ENCODE measurements around the gene SYNJ2.

The SYNJ2 gene

DNA sequence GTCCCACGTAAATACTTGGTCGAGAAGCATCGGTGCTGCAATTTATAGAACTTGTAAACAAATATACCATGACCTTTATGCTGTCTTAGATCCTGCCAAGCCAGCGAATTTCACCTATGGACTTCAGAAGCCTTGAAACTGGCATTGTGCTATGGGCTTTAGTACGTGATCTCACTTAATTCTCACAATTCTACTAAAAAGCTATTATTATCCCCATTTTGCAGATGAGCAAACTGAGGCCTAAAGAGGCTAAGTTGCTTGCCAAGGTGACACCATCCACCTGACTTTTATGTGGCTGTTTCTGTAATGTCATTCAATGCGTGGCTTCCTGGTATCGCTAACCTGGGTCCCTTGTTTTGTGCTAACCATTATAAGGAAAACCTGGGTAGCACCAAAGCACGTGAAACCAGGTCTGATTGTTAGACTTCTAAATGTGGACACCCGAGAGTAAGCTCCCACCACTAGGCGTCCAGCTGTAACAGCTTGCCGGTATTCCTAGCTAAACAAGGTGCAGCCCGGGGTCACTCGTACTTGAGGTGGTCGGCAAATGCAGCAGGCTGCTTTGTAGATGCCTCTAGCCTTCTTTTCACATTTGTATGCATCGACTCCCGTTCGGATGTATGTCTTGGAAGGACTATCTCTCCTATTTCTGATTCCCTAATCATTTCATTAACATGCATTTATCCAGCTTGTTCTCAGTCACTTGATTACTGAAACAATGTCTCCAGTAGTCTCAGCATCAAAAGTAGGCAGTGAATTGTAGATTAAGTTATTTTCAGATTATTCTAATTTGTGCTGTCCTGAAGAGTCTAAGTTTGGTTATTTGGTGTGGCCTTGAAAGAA is 1.1 kb downstream of the SYNJ2 start:
- peak; percentile 28 for DNase-seq

DNA sequence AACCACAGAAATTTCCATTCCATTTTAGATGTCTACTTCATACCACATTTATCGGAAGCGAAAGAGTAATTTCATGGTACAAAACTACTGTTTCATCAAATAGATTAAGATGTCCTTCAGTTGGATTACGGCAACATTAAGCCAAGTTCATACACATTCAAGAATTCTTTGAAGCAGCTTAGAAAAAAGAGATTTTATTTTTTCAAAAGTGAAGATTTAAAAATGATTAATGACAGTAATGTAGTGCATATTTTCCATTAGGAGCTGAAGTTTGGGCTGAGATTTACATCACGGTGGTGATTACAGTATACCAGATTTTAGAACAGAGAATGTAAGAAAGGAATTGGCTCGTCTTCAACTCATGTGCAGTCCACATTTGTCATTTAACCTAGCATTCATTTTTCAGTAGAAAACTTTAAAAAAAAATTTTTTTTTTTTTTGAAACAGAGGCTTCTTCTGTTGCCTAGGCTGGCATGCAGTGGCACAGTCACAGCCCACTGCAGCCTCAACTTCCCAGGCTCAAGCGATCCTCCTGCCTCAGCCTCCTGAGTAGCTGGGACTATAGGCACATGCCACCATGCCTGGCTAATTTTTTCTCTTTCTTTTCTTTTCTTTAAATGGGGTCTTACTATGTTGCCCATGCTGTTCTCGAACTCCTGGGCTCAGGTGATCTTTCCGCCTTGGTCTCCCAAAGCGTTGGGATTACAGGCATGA is 1.9 kb downstream of the SYNJ2 start:
- DNase-seq = no peak

DNA sequence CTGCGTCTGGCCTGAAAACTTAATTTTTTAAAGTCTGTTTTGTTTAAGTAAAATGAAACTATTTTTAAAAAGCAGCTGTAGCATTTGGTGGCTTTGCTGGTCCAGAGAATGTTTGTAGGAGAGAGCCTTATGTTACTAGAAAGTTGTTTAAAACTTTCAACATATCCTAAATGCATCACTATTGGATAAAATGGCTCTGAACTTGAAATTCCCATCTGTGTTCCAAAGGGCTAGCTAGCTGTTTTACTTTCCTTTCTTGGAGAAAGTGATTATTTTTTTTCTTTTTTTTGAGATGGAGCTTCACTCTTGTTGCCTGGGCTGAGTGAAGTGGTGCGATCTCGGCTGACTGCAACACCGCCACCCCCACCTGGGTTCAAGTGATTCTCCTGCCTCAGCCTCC is 2.5 kb downstream of the SYNJ2 start:
- DNase-seq = no peak

DNA sequence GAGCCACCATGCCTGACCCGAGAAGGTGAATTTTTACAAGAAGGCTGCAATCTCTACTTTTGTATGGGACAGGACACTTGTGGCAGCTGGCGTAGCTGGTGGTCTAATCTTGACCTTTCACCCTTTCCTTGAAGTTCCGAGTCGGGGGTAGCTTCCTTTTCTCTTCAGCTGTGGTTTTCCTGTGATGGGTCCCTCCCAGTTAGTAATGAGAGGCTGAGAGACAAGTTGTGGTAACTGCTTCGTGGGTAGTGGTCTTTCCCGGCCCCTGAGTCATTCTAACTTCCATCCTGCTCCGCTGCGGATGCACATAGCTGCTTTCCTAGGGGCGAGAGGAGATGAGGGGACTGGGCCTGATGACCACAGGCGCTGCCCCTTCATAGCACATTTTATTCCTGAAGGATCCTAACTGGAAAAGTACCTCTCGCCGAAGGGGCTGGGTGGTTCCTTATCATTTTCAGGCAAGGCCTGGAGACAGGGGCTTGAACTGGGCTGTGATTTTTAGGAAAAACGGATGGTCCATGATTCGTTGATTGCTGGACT is 3.1 kb downstream of the SYNJ2 start:
- no peak for DNase-seq

DNA sequence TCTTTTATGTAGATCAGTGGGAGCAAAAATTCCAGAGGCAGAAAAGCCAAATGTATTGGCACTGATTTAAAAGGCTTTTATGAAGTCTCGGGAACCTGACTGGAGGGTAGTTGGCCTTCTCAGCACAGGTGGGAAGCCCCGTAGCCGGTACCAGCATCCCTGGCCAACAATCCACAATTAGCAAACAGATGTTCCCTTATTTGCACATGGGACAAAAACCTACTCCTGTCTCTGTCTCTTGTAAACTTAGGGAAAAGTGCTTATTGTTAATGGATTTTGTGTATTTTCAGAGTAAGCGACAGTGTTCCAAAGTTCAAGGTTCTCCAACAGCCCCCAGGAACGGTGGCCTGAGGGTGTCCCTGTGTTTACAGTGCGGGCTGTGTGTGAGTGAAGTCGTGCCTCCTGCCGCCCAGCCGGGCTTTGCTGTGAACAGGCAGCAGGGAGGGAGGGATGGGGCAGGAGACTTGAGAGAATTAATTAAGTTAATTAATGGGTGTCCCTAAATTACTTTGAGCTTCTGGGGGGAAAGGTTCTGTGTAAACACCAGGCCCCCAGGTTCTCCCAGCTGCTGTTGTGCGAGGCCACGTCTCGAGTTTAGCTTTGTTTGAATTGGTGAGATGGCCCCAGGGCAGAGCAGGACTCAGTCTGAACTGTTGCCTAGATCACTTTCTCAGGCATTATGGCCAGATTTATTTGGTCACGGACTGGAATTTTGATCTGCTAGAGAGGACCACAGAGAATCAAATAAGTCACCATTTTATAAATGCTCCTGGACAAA is 3.9 kb downstream of the SYNJ2 start:
- peak; percentile 67 for DNase-seq

DNA sequence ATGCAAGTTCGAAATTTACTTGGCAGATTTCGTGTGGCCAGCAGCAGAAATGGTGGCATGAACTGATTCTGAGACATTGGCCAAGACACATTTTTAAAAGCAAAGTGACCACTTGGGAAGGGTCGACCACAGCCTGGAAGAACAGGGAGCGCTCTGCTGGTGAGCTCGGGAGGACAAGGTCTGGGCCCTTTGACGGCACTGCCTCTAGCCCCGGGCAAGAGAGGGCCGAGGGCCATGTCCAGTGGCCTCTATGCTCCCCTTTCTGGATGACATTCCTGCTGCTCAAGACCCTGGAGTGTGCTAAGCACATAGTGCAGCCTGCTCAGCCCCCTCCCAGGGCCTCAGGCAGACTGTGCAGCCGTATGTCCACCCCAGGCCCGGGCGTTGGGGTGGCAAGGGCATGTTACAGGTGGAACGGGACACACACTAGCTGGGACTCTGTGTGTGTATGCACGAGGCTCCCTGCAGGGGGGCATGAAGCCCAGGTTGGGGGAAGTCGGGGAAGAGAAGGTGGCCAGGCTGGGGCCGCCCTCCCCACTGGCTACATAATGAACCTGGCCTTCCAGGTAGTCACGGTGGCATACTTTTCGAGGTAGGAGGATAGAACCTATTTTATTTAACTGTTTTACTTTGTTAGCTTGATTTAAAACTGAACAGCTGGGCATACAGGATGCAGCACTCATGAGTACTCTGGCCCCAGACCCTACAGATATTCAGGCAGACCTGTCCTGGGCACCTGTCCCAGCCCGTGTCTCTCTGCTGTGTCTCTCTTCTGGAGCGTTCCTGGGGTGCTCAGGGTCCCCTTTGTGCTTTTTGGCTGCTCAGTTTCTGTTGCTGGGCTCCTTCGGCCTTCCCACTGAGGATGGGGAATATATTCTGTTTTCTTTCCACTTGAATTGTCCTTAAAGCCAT is 6.4 kb downstream of the SYNJ2 start:
- DNase-seq = no peak

DNA sequence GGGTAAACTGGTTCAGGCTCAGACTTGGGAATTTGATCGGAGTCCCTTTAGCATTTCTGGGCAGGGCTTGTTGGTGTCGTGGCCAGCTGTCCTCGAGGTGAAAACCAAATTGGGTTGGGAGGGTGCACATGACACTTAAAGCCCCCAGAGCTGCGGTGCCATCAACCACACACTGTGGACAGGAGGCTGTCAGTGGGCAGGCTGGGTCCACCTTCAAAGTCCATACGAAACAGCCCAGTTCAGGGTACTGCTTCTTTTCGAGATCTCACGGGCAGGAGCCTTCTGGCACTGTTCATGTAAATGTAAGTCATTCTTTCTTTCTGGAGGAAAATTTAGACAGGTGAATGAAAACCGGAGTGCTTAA is 7.0 kb downstream of the SYNJ2 start:
- no peak for DNase-seq

DNA sequence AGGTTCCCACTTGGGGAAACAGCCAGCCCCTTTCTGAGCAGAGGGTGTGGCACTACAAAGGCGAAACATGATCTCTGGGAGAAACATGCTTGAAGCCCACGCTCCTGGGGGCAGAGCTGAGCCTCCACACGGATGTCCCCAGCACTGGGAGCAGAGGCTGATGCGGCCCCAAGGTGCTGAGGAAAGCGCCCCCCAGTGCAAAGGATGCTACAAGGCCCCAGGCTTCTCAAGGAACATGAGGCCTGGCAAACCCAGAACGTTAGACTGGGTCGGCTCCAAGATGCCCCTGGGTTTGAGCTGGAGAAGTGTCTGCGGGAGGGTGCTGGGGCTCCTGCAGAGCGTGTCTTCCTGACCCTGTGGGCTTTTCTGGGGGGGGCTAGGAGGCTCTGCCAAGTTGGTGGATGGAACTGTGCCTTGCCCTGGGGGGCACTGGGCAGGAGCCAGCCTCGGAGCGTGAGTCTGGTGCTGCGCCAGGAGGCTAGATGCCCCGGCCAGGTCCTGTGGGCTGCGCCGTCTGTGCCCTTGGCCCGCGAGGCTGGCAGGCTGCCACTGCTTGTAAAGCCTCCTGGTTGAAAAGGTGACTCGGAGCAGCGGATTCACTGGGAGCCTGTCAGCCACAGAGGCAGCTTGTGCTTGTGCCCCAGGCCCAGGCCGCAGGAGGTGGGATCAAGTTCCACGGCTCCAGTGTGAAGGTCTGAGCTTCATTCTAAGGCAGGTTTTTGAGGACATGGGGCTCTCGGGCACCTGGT is 8.1 kb downstream of the SYNJ2 start:
- peak; percentile 19 for DNase-seq

DNA sequence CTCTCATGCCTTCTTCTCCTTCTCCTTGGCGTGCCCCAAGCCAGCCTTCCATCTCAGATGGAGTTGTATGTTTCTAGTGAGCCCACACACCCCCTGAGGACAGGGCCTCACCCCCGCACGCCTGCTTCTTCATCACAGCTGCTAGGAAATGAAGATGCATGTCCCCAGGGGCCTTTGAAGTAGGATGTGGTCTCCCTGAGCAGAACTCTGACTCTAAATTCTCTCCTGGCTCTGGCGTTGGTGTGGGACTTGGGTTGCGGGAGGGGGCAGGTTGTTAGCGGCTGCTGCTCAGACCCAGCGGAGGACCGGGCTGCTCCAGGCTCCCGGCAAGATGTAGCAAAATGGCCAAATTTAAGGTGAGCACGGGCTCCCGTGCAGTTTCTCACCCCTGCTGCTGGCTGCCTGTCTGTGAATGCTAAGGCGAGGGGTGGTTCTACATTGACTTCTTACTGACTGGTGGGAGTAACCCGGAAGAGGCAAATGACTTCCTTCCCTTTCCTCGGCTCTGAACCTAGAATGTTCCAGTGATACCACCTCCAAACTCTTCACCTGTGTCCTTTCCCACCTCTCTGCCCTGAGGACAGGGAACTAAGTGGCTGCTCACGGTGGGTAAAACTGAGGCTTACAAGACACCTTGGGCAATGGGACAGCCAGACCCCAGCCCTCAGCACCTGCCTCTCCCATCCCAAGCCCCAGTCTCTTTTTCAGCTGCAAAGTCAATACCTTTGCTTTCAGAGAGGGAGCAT is 8.8 kb downstream of the SYNJ2 start:
- no peak for DNase-seq

DNA sequence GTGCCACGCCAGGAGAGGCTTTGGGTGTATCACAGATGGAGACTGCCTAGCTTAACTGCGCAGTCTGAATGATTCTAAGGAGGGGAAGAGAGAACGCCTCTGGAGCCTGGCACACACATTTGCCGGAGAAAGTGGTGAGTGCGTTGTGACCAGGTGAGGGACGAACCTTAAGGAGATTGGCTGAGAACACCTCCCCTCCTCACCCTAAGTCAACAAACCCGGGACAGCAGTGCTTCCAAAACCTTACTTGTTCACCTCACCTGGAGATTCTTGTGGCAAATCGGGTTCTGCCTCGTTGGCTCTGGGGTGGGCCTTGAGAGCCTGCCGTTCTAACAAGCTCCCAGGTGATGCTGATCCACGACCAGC is 9.4 kb downstream of the SYNJ2 start:
- DNase-seq = no peak

DNA sequence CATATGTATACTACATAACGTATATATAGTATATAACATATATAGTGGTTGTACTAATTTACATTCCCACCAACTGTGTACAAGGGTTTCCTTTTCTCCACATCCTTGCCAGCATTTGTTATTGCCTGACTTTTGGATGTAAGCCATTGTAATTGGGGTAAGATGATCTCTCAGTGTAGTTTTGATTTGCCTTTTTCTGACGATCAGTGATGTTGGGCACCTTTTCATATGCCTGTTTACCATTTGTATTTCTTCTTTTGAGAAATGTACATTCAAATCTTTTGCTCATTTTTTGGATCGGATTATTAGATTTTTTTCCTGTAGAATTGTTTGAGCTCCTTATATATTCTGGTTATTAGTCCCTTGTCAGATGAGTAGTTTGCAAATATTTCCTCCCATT is 11.4 kb downstream of the SYNJ2 start:
- DNase-seq = no peak

DNA sequence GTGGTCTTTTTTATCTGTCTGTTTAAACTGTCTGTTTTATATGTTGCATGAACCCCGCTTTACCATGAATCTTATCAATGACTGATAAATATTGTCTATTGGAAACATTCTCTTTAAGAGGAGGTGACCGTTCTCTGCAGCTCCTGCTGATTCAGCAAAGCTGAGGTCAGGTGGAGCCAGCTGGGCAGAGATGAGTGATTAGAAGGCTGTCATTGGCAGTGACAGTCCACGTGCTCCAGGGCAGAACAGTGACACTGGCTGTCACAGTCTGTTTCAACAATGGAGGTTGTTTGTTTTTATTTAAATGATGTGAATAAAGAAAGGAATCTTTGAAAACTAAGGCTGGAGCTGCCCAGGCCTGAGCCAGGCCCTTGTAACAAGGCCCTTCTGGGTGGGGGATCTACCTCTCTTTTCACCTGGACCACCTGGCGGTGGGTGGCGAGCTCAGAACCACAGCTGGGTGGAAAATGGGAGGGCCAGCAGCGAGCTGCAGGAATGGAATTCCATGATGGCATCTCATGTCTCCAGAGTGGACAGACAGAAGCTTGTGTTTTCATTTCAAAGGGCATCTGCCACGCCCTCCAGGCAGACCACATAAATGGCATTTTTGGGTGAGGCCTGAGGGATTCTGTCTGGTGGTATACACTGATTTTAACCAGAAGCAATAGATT is 12.6 kb downstream of the SYNJ2 start:
- DNase-seq = no peak

DNA sequence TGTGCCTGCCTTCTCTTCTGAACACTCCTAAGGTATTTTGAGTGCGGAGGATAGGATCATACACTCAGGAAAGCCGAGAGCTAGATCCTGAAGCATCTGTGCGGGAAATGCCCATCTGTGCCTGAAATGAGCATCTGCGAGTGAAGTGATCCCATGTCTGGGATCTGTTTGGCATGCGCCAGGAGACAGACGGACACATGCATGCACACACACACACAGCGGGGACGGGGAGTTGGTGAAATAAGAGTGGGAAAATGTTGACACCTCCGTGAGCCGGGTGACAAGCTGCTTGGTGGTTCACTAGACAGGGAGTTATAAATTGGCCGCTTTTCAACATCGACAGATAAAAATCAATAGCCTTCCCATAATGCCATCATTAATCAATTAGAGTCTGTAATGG is 13.8 kb downstream of the SYNJ2 start:
- peak; percentile 71 for DNase-seq

DNA sequence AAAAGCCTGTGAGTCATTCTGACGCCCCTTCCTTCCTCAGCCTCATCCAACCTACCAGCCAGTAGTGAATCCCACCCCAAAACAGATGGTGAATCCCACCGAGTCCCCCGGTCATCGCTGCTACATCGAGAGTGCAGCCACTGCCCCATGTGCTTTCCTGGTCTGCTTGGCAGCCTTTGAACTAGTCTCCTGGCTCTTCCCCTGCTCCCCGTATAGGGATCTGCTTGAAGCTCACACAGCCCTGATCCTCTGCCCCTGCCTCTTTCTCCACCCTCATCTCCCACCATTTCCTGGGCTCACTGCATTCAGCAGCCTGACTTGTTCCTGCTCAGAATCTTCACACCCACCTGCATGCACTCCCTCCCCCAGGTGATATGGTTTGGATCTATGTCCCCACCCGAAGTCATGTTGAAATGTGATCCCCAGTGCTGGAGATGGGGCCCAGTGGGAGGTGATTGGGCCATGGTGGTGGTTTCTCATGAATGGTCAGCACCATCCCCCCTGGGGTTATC is 14.6 kb downstream of the SYNJ2 start:
- no peak for DNase-seq

DNA sequence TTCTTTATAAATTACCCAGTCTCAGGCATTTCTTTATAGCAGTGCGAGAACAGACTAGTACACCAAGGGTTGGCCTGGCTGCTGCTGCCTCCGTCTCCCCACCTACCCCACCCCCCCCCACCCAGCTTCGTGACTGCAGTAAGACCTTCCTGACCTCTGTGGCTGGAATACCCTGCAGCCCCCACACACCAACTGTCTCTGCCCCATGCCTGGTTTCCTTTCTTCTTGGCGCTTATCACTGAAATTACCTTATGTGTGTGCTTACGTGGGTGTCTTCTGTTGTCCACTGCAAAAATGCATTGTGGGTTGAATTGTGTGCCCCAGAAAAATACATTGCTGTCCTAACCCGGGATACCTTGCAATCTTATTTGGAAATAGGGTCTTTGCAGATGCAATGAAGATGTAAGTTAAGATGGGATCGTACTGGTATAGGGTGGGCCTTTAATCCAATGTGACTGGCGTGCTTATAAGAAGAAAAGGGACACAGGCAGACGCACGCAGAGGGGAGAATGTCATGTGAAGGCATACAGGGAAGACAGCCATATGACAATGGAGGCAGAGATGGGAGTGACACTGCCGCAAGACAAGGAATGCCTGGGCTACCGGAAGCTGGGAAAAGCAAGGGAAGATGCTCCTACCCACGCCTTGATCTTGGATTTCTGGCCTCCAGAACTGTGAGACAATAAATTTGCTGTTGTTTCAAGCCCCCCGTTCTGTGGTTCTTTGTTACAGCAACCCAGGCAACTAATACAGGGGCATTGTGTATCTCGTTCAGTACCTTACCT is 15.4 kb downstream of the SYNJ2 start:
- no peak for DNase-seq

DNA sequence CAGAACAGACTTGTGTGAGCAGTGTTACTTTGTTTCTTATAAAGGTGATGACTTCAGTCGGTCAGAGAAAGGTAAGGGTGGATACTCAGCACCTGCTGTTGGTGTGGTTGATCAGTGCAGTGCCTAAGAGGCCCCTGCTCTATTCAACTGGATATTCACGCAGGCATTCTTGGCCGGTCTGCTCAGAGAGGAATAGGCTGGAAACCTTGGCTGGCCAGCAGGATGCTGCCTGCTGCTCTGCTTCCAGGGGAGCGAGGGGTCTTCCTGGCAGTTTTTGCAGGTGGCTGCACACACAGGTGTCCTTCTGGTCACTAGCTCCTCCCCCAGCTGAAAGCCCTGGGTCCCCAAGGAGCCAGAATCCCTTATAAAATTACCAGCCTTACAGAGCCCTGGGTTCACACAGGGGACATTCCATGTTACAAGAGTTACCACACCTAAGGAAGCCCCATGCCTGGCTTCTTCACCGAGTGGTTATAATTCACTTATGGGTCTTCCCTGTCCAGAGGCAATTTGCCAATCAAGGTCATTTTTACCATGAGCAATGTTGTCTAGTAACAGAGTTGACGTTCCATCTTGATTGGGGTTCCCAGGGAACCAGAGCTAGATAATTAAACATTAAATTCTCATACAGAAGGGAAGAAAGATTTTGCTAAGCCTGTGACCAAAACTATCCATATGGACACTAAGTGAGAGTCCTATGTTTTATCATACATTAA is 16.4 kb downstream of the SYNJ2 start:
- no peak for DNase-seq

DNA sequence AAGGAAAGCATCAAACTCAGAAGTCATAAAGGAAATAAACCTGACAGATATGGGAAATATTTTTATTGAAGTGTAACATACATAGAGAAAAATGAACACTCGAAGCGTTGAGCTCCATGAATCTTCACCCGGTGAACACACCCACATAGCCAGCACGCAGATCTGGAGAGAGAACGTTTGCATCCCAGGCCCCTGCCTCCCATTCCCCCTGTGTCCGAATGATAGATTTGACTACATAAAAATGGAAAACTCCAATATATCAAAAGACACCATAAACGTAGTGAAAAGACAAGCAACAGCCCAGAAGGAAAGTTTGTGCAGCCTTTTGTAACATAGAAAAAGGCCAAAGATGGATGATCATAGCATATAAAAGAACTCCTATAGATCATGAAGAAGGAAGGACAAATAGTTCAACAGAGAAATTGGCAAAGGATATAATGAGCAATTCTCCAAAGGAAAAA is 17.1 kb downstream of the SYNJ2 start:
- DNase-seq = no peak
